Neural cell (in vitro differentiated cells): ENCODE measurements around the gene RAB21. TPM values are rescaled to one million over a fixed set of nuclear protein-coding genes. Genes with fewer than 3 reads are reported as not detected.

Experiments used
- H2AFZ ChIP-seq: fragments of 200-600, 300-800 bp; sonication (generic), shearing (Covaris generic); 2 replicates; pipeline ENCODE4 v1.6.0; 2014; ENCODE audit warnings: low read depth, mild to moderate bottlenecking, antibody characterized with exemption, low read length, moderate library complexity
- H3F3A ChIP-seq: fragments of 200-600 bp; shearing (Covaris generic); 2 replicates; pipeline ENCODE4 v1.6.1; 2016; ENCODE audit warnings: mild to moderate bottlenecking, moderate library complexity, mixed read lengths, antibody characterized with exemption, low read length; ENCODE audit not compliant: insufficient read depth, poor library complexity, severe bottlenecking
- H3K27ac ChIP-seq: fragments of 200-600, 300-800 bp; sonication (generic), shearing (Covaris generic); 2 replicates; pipeline ENCODE4 v1.5.1; 2014; ENCODE audit warnings: mild to moderate bottlenecking, low read length, moderate library complexity
- H3K27me3 ChIP-seq: fragments of 300-800, 200-600 bp; sonication (generic), shearing (Covaris generic); 2 replicates; pipeline ENCODE4 v1.6.0; 2014; ENCODE audit warnings: mild to moderate bottlenecking, low read depth, low read length, moderate library complexity; ENCODE audit not compliant: insufficient read depth
- H3K36me3 ChIP-seq: fragments of 300-800, 200-600 bp; sonication (generic), shearing (Covaris generic); 2 replicates; pipeline ENCODE4 v1.5.1; 2014; ENCODE audit warnings: mild to moderate bottlenecking, antibody characterized with exemption, low read length, moderate library complexity; ENCODE audit not compliant: insufficient read depth
- H3K4me2 ChIP-seq: fragments of 300-800, 200-600 bp; sonication (generic), shearing (Covaris generic); 2 replicates; pipeline ENCODE4 v1.6.0; 2014; ENCODE audit warnings: mild to moderate bottlenecking, low read length
- H3K4me3 ChIP-seq: fragments of 300-800, 200-600 bp; sonication (generic), shearing (Covaris generic); 2 replicates; pipeline ENCODE4 v1.5.1; 2014; ENCODE audit warnings: mild to moderate bottlenecking, low read length, moderate library complexity
- H3K79me2 ChIP-seq: fragments of 200-600 bp; shearing (Covaris generic); replicated peaks from 2 replicates; pipeline ENCODE4 v1.6.0; 2014; ENCODE audit warnings: mild to moderate bottlenecking, low read length, moderate library complexity; ENCODE audit not compliant: insufficient read depth
- H3K9ac ChIP-seq: fragments of 300-800, 200-600 bp; sonication (generic), shearing (Covaris generic); 2 replicates; pipeline ENCODE4 v1.6.1; 2016; ENCODE audit warnings: mild to moderate bottlenecking, low read length, mixed read lengths
- H3K9me2 ChIP-seq: fragments of 200-600 bp; shearing (Covaris generic); 2 replicates; pipeline ENCODE4 v1.6.1; 2016; ENCODE audit warnings: mild to moderate bottlenecking, low read length, mixed read lengths; ENCODE audit not compliant: insufficient read depth
- H3K9me3 ChIP-seq: fragments of 200-600, 300-800 bp; sonication (generic), shearing (Covaris generic); 2 replicates; pipeline ENCODE4 v1.6.1; 2016; ENCODE audit warnings: mild to moderate bottlenecking, mixed run types, low read length, moderate library complexity, mixed read lengths
- H4K20me1 ChIP-seq: fragments of 200-600 bp; shearing (Covaris generic); 2 replicates; pipeline ENCODE4 v1.6.1; 2016; ENCODE audit warnings: mild to moderate bottlenecking, mixed run types; ENCODE audit not compliant: insufficient read depth
- CTCF ChIP-seq: fragments of 450-650 bp; IDR thresholded peaks from 2 replicates; pipeline ENCODE4 v1.5.1; 2014; ENCODE audit warnings: antibody characterized with exemption, mild to moderate bottlenecking, moderate library complexity; ENCODE audit not compliant: poor library complexity, severe bottlenecking
- EP300 ChIP-seq: fragments of 450-650 bp; conservative IDR thresholded peaks from 2 replicates; pipeline ENCODE4 v1.6.1; 2014; ENCODE audit warnings: antibody characterized with exemption, mild to moderate bottlenecking, moderate library complexity; ENCODE audit not compliant: poor library complexity, severe bottlenecking
- EZH2 ChIP-seq: fragments of 200-600, 300-800 bp; shearing (Covaris generic), sonication (generic); IDR thresholded peaks from 2 replicates; pipeline ENCODE4 v1.6.1; 2014; ENCODE audit warnings: antibody characterized with exemption, low read length, borderline replicate concordance, mild to moderate bottlenecking; ENCODE audit not compliant: insufficient read depth, poor library complexity, severe bottlenecking
- MXI1 ChIP-seq: fragments of 450-650 bp; conservative IDR thresholded peaks from 2 replicates; pipeline ENCODE4 v1.6.1; 2014; ENCODE audit warnings: antibody characterized with exemption, mild to moderate bottlenecking; ENCODE audit not compliant: poor library complexity, severe bottlenecking
- POLR2AphosphoS5 ChIP-seq: IDR thresholded peaks from 2 replicates; pipeline ENCODE4 v1.6.1; 2012
- RAD21 ChIP-seq: fragments of 450-650 bp; conservative IDR thresholded peaks from 2 replicates; pipeline ENCODE4 v1.6.1; 2014; ENCODE audit warnings: antibody characterized with exemption, mild to moderate bottlenecking, moderate library complexity
- REST ChIP-seq: IDR thresholded peaks from 2 replicates; pipeline ENCODE4 v1.6.1; 2012; ENCODE audit warnings: borderline replicate concordance
- SMC3 ChIP-seq: fragments of 450-650 bp; conservative IDR thresholded peaks from 2 replicates; pipeline ENCODE4 v1.6.1; 2014; ENCODE audit warnings: antibody characterized with exemption, mild to moderate bottlenecking, moderate library complexity; ENCODE audit not compliant: poor library complexity
- TAF1 ChIP-seq: IDR thresholded peaks from 2 replicates; pipeline ENCODE4 v1.6.1; 2012; ENCODE audit warnings: low read depth
- polyA plus RNA-seq: library from polyadenylated mRNA; depleted of rRNA; stranded (reverse); fragments of >200 nt; gene quantifications from 2 replicates; pipeline ENCODE4 v1.2.3, GENCODE V29; 2014

The RAB21 gene
- polyA plus RNA-seq, 1 donor from 2014 or later: 26.3 TPM

DNA sequence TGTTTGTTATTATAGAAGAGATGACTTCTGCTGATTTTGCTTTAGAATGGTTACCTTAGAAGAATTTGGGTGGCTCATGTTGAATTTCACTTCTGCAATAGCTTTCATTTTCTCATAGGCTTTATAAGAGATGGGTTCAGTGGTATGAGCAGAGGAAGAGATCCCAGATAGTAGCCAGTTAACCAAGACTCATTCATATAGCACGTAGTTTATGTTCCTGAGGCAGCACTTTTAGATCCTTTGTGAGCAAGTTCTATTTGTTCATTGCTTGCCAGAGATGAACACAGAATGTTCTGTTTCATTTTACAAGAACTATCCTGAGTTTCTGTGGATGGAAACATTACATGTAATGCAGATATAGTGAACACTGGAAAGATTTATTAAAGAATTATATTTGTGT lies 32.2 kb downstream of the RAB21 start:
- Histone ChIP-seq H3K79me2 (no peaks in the 10 kb centered on the region), H3K9me3 (no peaks in the 10 kb centered on the region), H3K27me3 (no peaks in the 10 kb centered on the region), H3K27ac (no peak overlapping the region), H3K9me2 (no peaks in the 10 kb centered on the region), H4K20me1 (no peaks in the 10 kb centered on the region), H3K9ac (no peak overlapping the region), H2AFZ (no peak overlapping the region), H3K4me2 (no peak overlapping the region), H3K36me3 (no peaks in the 10 kb centered on the region), H3F3A (no peaks in the 10 kb centered on the region), H3K4me3 (no peak overlapping the region)
- TF ChIP-seq POLR2AphosphoS5 (no peak), SMC3 (no peak), MXI1 (no peak), EP300 (no peak), REST (no peak), TAF1 (no peak)

GRCh38 chr12:71787580-71787979 lies 32.9 kb downstream of the RAB21 start:
- Histone ChIP-seq H3K79me2 (no peaks in the 10 kb centered on the region), H2AFZ (no peak overlapping the region), H3K9me2 (no peaks in the 10 kb centered on the region), H3K9ac (no peak overlapping the region), H3K27ac (no peak overlapping the region), H3K27me3 (no peaks in the 10 kb centered on the region), H3K36me3 (no peaks in the 10 kb centered on the region), H4K20me1 (no peaks in the 10 kb centered on the region), H3K9me3 (no peaks in the 10 kb centered on the region), H3F3A (no peaks in the 10 kb centered on the region), H3K4me2 (no peak overlapping the region), H3K4me3 (no peak overlapping the region)
- TF ChIP-seq RAD21 (no peak), POLR2AphosphoS5 (no peak), EP300 (no peak), SMC3 (no peak), MXI1 (no peak), TAF1 (no peak), REST (no peak), CTCF (no peak), EZH2 (no peak)
